Neuron (in vitro differentiated cells): ENCODE data around the gene TRIM17.

ENCODE experiments used
- H2AFZ ChIP-seq: one replicate; pipeline ENCODE4 v1.6.1; 2013; ENCODE audit warnings: low read depth, mild to moderate bottlenecking, inconsistent platforms, low read length, moderate library complexity
- H3K27me3 ChIP-seq: one replicate; pipeline ENCODE4 v1.6.1; 2013; ENCODE audit warnings: low read length; ENCODE audit not compliant: insufficient read depth
- H3K36me3 ChIP-seq: one replicate; pipeline ENCODE4 v1.6.1; 2013; ENCODE audit warnings: low read length; ENCODE audit not compliant: insufficient read depth
- H3K4me1 ChIP-seq: one replicate; pipeline ENCODE4 v1.6.1; 2013; ENCODE audit warnings: low read length; ENCODE audit not compliant: insufficient read depth
- H3K4me3 ChIP-seq: 2 replicates; pipeline ENCODE4 v1.5.1; 2013; ENCODE audit warnings: mild to moderate bottlenecking, low read length, moderate library complexity
- H3K9me3 ChIP-seq: one replicate; pipeline ENCODE4 v1.6.1; 2013; ENCODE audit warnings: low read length

The TRIM17 gene

GRCh38 chr1:228399531-228400236, 17.0 kb downstream of the TRIM17 start:
- no peak overlapping the region for H3K4me3 ChIP-seq
- no peak overlapping the region for H2AFZ ChIP-seq
- no peaks in the 10 kb centered on the region for H3K9me3 ChIP-seq
- peaks cover 78% of the 10 kb centered on the region for H3K36me3 ChIP-seq
- no peaks in the 10 kb centered on the region for H3K27me3 ChIP-seq
- H3K4me1 ChIP-seq: peaks cover 6% of the 10 kb centered on the region

- Histone ChIP-seq H2AFZ (no peak overlapping the region), H3K4me3 (no peak overlapping the region), H3K27me3 (no peaks in the 10 kb centered on the region), H3K36me3 (peaks cover 79% of the 10 kb centered on the region), H3K9me3 (no peaks in the 10 kb centered on the region), H3K4me1 (no peaks in the 10 kb centered on the region)
Measured at GRCh38 chr1:228398741-228399461, 17.8 kb downstream of the TRIM17 start.

- Histone ChIP-seq H3K9me3 (no peaks in the 10 kb centered on the region), H2AFZ (no peak overlapping the region), H3K27me3 (no peaks in the 10 kb centered on the region), H3K4me1 (no peaks in the 10 kb centered on the region), H3K4me3 (no peak overlapping the region), H3K36me3 (peaks cover 80% of the 10 kb centered on the region)
Measured at GRCh38 chr1:228397966-228398365, 18.7 kb downstream of the TRIM17 start.

- Histone ChIP-seq H3K4me3 (no peak overlapping the region), H3K9me3 (no peaks in the 10 kb centered on the region), H2AFZ (no peak overlapping the region), H3K4me1 (no peaks in the 10 kb centered on the region), H3K36me3 (peaks cover 76% of the 10 kb centered on the region), H3K27me3 (no peaks in the 10 kb centered on the region)
Measured at GRCh38 chr1:228396770-228397662, 19.6 kb downstream of the TRIM17 start.

- H3K36me3 ChIP-seq: peaks cover 58% of the 10 kb centered on the region
- H3K27me3 ChIP-seq: no peaks in the 10 kb centered on the region
- H3K4me3 ChIP-seq: no peak overlapping the region
- no peaks in the 10 kb centered on the region for H3K9me3 ChIP-seq
- H2AFZ ChIP-seq: no peak overlapping the region
- no peaks in the 10 kb centered on the region for H3K4me1 ChIP-seq
Measured at GRCh38 chr1:228394571-228395394, 21.9 kb downstream of the TRIM17 start.

GRCh38 chr1:228393811-228394570, 22.7 kb downstream of the TRIM17 start:
- Histone ChIP-seq H3K9me3 (no peaks in the 10 kb centered on the region), H3K27me3 (no peaks in the 10 kb centered on the region), H3K36me3 (peaks cover 52% of the 10 kb centered on the region), H3K4me3 (no peak overlapping the region), H2AFZ (no peak overlapping the region), H3K4me1 (no peaks in the 10 kb centered on the region)

- Histone ChIP-seq H3K4me3 (no peak overlapping the region), H2AFZ (no peak overlapping the region), H3K27me3 (no peaks in the 10 kb centered on the region), H3K9me3 (no peaks in the 10 kb centered on the region), H3K4me1 (no peaks in the 10 kb centered on the region), H3K36me3 (peaks cover 48% of the 10 kb centered on the region)
Measured at GRCh38 chr1:228393268-228393701, 23.4 kb downstream of the TRIM17 start.

GRCh38 chr1:228392111-228392936, 24.3 kb downstream of the TRIM17 start:
- Histone ChIP-seq H3K36me3 (peaks cover 42% of the 10 kb centered on the region), H3K4me3 (no peak overlapping the region)

GRCh38 chr1:228391411-228392020, 25.1 kb downstream of the TRIM17 start:
- Histone ChIP-seq H2AFZ (no peak overlapping the region), H3K4me1 (no peaks in the 10 kb centered on the region), H3K4me3 (no peak overlapping the region), H3K9me3 (no peaks in the 10 kb centered on the region), H3K27me3 (no peaks in the 10 kb centered on the region), H3K36me3 (peaks cover 35% of the 10 kb centered on the region)

More at GRCh38 chr1:228392111-228392936, 24.3 kb downstream of the TRIM17 start:
- no peak overlapping the region for H2AFZ ChIP-seq
- no peaks in the 10 kb centered on the region for H3K4me1 ChIP-seq
- H3K27me3 ChIP-seq: no peaks in the 10 kb centered on the region
- no peaks in the 10 kb centered on the region for H3K9me3 ChIP-seq

- H3K4me1 ChIP-seq: no peaks in the 10 kb centered on the region
- H2AFZ ChIP-seq: no peak overlapping the region
- H3K9me3 ChIP-seq: no peaks in the 10 kb centered on the region
- peaks cover 26% of the 10 kb centered on the region for H3K36me3 ChIP-seq
- H3K27me3 ChIP-seq: no peaks in the 10 kb centered on the region
- no peak overlapping the region for H3K4me3 ChIP-seq
Measured at GRCh38 chr1:228390649-228391048, 26.0 kb downstream of the TRIM17 start.

- Histone ChIP-seq H3K9me3 (no peaks in the 10 kb centered on the region), H3K36me3 (no peaks in the 10 kb centered on the region), H2AFZ (no peak overlapping the region), H3K4me1 (no peaks in the 10 kb centered on the region), H3K27me3 (no peaks in the 10 kb centered on the region), H3K4me3 (no peak overlapping the region)
Measured at GRCh38 chr1:228387321-228387720, 29.3 kb downstream of the TRIM17 start.
